C4-2B (cell line): ENCODE data around the gene SLFNL1.

Experiments
- CTCF ChIP-seq: fragments of 450-650 bp; conservative IDR thresholded peaks from 2 replicates; pipeline ENCODE4 v1.5.1; 2017; ENCODE audit warnings: mild to moderate bottlenecking
- ZFX ChIP-seq: fragments of 450-650 bp; IDR thresholded peaks from 2 replicates; pipeline ENCODE4 v1.6.1; 2017

- no peak; the same call in 1 of the 2 replicates for TF ChIP-seq CTCF
- TF ChIP-seq ZFX = no peak
These were observed 1.9 kb upstream of the SLFNL1 start for GRCh38 chr1:41023279-41023990.
